Retina (tissue), 1 donor: Measurements from ENCODE around the gene UBE4B.
"Not testable (repeated sequence)": the region's sequence is repeated elsewhere in the genome, so short reads cannot be mapped to it uniquely, and the experiment has no call there.

Experiments
- DNase-seq: peaks from one replicate; pipeline ENCODE4 v3.0.0-alpha.2; 2016

UBE4B gene

GRCh38 chr1:10042746-10043145, 10.0 kb downstream of the UBE4B start:
- DNase-seq, result no peak

GRCh38 chr1:10045480-10046355, 13.0 kb downstream of the UBE4B start:
- no peak for DNase-seq

- DNase-seq, result no peak
Observed at GRCh38 chr1:10046356-10047085, 13.8 kb downstream of the UBE4B start.

- no peak for DNase-seq
Observed at GRCh38 chr1:10048601-10049000, 15.8 kb downstream of the UBE4B start.

- no peak for DNase-seq
Observed at GRCh38 chr1:10050611-10051010, 17.9 kb downstream of the UBE4B start.

GRCh38 chr1:10051656-10052055, 18.9 kb downstream of the UBE4B start:
- no peak for DNase-seq

- no peak for DNase-seq
Observed at GRCh38 chr1:10052347-10052746, 19.6 kb downstream of the UBE4B start.

- DNase-seq, result no peak
Observed at GRCh38 chr1:10054465-10054864, 21.7 kb downstream of the UBE4B start.

- DNase-seq, result no peak
Observed at GRCh38 chr1:10056599-10056987, 23.8 kb downstream of the UBE4B start.

- peak; percentile 17 for DNase-seq
Observed at GRCh38 chr1:10057343-10057742, 24.6 kb downstream of the UBE4B start.

- DNase-seq, result no peak
Observed at GRCh38 chr1:10057796-10058195, 25.0 kb downstream of the UBE4B start.

GRCh38 chr1:10059342-10059718, 26.6 kb downstream of the UBE4B start:
- DNase-seq, result no peak

- DNase-seq, result no peak
Observed at GRCh38 chr1:10060311-10061100, 27.7 kb downstream of the UBE4B start.

GRCh38 chr1:10061276-10061675, 28.5 kb downstream of the UBE4B start:
- DNase-seq, result no peak

- DNase-seq, result no peak
Observed at GRCh38 chr1:10063878-10064277, 31.1 kb downstream of the UBE4B start.

- no peak for DNase-seq
Observed at GRCh38 chr1:10064416-10065343, 31.9 kb downstream of the UBE4B start.

- no peak for DNase-seq
Observed at GRCh38 chr1:10065344-10065685, 32.6 kb downstream of the UBE4B start.

- DNase-seq, result no peak
Observed at GRCh38 chr1:10065760-10066159, 33.0 kb downstream of the UBE4B start.

GRCh38 chr1:10068605-10069294, 36.0 kb downstream of the UBE4B start:
- no peak for DNase-seq

- no peak for DNase-seq
Observed at GRCh38 chr1:10070206-10070605, 37.4 kb downstream of the UBE4B start.

GRCh38 chr1:10071640-10072039, 38.9 kb downstream of the UBE4B start:
- no peak for DNase-seq

GRCh38 chr1:10073371-10073770, 40.6 kb downstream of the UBE4B start:
- DNase-seq, result not testable (repeated sequence)
